ENCODE results near the gene NR6A1.

DNA sequence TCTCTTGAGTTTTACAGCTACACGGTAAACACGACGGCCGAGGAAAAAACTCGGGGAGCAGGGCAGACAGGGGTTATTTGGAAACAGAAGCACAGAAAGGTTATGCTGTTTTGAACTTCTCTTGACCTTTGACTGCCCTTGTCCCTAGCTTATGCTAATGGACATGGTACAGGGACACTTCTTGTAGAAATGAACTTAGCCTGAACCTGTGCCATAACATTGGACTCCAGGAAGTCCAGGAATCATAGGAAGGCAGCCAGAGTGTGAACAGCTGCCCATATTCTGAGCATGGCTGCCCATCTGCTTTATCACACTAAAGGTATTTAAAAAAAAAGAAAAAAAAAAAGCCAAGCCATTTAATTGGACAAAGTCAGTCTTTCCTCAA, 46.1 kb downstream of the NR6A1 start:
- TF ChIP-seq CTCF (IDR thresholded peaks at IDR 0.05; ENCODE audit: low read depth, low read length, poor library complexity, severe bottlenecking), result no peak
- no peak for TF ChIP-seq EZH2phosphoT487 (IDR thresholded peaks at IDR 0.05; ENCODE audit: borderline replicate concordance, low read length)
